ENCODE results near the gene JADE2.
A peak's percentile ranks its signal among the peaks of the same experiment; 100 is the strongest.
"Not testable (repeated sequence)": the region's sequence is repeated elsewhere in the genome, so short reads cannot be mapped to it uniquely, and the experiment has no call there.

JADE2 gene

GRCh38 chr5:134524826-134525682 lies at the start of gene JADE2:
Gene JADE2, plus strand, starts transcription at chr5:134525670. Its CDS starts 10,188 bp downstream, at chr5:134535858.
- DNase-seq (ENCODE audit: low spot score) = peak; percentile 86

DNA sequence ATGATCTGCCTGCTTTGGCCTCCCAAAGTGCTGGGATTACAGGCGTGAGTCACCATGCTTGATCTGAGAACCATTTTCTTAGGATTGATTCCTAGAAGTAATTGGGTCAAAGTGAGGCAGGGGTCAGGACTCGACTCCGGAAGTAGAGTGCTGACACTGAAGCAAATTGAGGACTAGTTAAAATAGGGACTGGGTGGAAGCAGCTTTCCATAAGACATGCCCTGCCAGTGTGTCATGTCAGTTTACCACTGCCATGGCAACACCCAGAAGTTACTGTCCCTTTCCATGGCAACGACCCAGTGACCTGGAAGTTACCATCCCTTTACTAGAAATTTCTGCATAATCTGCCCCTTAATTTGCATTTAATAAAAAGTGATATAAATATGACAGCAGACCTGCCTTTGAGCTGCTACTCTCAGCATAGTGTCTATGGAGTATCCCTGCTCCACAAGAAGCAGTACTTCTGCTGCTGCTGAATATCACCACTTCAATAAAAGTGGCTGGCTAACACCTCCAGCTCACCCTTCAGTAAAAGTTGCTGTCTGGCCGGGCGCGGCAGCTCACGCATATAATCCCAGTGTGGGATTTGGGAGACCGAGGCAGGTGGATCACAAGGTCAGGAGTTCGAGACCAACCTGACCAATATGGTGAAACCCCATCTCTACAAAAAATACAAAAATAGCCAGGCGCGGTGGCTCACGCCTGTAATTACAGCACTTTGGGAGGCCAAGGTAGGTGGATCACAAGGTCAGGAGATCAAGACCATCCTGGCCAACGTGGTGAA lies 47.8 kb upstream of the JADE2 start:
- no peak for DNase-seq (ENCODE audit: low spot score)

DNA sequence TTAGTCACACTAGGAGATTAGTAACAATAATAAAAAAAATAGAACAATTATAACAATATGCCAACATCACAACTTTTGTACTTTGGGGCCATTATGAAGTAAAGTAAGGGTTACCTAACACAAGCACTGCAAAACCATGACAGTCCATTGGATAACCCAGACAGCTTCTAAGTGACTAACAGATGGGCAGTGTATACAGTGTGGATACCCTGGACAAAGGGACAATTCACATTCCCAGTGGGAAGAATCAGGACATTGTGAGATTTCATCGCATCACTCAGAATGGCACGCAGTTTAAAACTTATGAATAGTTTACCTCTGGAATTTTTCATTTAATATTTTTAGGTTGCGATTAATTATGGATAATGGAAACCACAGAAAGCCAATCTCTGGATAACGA lies 45.6 kb upstream of the JADE2 start:
- DNase-seq (ENCODE audit: low spot score) = no peak

GRCh38 chr5:134489227-134489944 lies 36.1 kb upstream of the JADE2 start:
- no peak for DNase-seq (ENCODE audit: low spot score)

- DNase-seq (ENCODE audit: low spot score) = no peak
These were observed 35.1 kb upstream of the JADE2 start for GRCh38 chr5:134490255-134490924.

DNA sequence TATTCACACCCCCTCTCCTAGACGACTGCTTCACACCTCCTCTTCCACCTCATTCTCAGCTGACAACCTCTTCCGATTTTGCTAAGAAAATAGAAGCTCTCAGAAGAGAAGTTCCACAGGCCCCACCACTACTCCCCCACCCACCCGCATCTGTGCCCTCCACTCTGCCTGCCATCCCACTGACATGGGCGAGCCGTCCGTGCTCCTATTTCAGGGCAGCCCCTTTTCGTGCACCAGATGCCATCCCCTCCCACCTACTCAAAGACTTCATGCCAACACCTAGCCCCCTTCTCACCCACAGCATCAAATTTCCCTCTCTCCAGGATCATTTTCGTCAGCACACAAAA lies 34.6 kb upstream of the JADE2 start:
- DNase-seq (ENCODE audit: low spot score) = no peak

DNA sequence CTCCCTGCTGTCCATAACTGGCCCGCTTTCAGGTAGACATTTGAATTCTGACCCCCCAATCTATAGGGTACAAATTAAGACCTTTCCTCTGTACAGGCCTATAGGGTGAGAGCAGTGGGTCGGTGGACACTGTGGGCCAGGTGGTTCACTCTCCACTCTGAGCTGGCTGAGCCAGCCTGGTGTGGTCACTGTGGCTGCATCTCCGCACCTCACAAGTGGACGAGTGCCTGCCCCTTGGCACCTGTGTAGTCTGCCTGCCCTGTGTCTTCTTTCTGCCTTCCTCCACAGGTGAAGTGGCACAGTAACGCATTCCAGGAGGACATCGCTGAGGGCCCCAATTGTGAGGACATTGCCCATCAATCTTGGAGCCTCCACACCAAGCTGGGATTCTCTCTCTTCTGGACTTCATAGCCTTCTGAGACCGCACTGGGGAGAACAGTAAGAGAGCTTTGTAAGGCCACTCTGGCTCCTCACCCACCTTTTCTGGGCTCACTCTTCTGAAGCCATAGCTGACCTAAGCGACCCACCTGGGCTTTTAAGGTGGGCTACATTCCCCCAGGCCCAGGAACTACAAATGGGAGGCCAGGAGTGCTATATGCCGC lies 33.5 kb upstream of the JADE2 start:
- DNase-seq (ENCODE audit: low spot score) = no peak

DNA sequence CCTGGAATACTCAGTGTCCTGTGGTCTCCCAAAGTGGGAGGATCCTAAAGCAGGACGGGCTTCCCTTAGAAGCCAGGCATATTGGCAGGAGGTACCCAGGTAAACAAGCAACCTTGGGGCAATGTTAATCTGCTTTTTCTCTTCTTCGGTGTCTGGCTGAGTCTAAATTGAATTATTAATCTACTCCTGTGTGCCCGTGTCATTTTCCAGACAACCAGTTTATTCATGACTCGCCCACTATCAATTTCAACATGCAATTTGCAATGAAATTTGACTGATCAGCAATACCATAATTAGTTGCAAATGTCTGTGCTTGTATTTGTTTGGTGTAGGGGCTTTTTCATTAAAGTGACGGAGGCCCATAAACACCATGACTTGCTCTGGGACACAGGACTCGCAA lies 32.9 kb upstream of the JADE2 start:
- DNase-seq (ENCODE audit: low spot score) = no peak

GRCh38 chr5:134493461-134494055 lies 31.9 kb upstream of the JADE2 start:
- DNase-seq (ENCODE audit: low spot score) = no peak

GRCh38 chr5:134494780-134495179 lies 30.7 kb upstream of the JADE2 start:
- DNase-seq (ENCODE audit: low spot score) = no peak

DNA sequence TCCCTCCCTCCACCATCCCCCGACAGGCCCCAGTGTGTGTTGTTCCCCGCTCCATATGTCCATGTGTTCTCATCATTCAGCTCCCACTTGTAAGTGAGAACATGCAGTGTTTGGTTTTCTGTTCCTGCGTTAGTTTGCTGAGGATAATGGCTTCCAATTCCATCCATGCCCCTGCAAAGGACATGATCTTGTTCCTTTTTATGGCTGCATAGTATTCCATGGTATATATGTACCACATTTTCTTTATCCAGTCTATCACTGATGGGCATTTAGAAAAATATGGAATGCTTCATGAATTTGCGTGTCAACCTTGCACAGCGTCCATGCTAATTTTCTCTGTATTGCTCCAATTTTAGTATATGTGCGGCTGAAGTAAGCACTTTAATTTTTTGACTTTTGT lies 25.6 kb upstream of the JADE2 start:
- not testable (repeated sequence) for DNase-seq (ENCODE audit: low spot score)

- DNase-seq (ENCODE audit: low spot score) = no peak
These were observed 24.6 kb upstream of the JADE2 start for GRCh38 chr5:134500699-134501430.

- DNase-seq (ENCODE audit: low spot score) = no peak
These were observed 23.2 kb upstream of the JADE2 start for GRCh38 chr5:134502259-134502658.

GRCh38 chr5:134503088-134503936 lies 22.2 kb upstream of the JADE2 start:
- DNase-seq (ENCODE audit: low spot score) = peak; percentile 99

DNA sequence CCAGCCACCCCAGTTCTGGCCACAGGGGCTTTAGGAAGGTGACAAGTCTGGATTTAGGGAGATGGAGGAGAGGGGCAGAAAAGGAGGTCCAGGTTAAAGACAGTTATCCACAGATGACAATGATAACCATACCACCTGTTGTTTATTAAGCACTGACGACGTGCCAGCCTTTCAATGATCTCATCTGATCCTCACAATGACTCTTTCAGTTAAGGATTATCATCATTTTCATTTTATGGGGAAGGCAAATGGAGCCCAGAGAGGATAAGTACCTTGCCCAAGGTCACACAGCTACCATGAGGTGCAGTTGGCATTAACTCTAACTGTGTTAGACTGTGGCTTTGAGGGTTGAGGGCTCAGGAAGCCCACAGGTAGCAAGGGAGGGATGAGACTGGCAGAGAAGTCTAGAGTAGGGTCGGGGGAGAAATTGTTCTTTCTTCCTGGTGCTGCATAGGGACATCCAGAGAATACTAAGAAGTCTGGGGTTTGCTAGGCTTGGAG lies 21.5 kb upstream of the JADE2 start:
- peak; percentile 62 for DNase-seq (ENCODE audit: low spot score)

GRCh38 chr5:134504629-134505300 lies 20.7 kb upstream of the JADE2 start:
- DNase-seq (ENCODE audit: low spot score) = no peak

DNA sequence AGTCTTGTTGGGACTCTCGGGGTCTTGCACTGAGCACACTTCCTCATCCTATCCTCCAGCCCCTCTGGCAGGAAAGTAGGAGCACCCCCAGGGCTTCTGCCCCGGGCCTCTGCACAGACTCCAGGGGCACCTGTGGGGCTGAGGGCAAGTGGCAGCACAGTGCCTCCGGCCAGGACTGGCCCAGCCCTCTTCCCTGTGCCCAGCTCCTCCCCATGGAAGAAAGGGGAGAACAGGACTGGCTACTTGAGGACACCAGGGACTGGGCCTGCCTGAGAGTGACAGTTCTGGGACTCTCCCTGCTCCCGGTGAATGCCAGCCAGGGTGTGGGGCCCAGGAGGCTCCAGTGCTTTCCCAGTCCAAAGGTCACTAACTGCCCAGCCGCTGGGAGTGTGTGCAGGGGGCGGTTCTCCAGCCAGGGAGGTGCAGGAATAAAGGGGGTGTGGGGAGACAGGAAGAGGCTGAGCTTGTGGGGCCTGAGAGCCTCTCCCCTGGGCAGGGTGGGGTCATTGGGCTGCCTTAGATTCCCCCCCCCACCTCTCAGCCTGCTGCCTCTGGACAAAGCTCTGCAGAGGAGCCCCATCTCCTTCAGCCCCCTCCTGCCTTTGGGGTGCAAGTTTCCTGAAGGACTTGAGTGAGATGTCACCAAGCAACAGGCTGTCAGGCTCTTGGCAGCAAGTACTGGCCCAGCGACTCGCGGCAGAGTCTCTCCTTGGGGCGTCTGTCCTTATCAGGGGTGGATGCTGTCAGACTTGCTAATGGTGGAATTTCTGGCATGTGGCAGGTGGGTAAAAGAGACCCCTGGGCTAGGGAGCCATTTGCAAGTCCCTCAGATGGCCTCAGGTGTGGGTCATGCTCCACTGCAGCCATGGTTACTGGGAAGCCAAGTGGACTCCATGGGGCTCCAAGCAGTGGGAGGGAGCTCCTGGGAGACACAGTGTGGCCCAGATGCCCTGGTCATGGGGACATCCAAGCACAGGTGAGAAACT lies 19.1 kb upstream of the JADE2 start:
- DNase-seq (ENCODE audit: low spot score) = peak; percentile 99

DNA sequence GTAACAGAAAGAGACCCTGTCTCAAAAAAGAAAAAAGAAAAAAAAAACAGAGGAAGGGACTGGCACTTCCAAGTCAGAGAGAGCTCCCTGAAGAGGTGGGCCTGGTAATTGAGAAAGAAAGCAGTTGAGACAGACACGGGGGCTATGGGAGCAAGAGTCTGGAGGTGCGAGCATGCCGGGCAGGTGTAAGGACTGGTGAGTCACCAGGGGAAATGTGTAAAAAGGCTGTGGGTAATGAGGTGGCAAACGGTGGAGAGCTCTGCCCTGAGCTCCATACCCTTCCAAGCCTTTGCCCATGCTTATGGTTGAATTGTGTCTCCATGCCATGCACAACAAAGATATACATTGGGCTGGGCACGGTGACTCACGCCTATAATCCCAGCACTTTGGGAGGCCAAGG lies 18.0 kb upstream of the JADE2 start:
- peak; percentile 90 for DNase-seq (ENCODE audit: low spot score)
